ENCODE results near the gene SPHK1. TPM values are rescaled to one million over a fixed set of nuclear protein-coding genes. Genes with fewer than 3 reads are reported as not detected.

Gene SPHK1
- polyA plus RNA-seq, 1 of the 3 experiments (the other 2 are of a cell fraction): 12.3 TPM

DNA sequence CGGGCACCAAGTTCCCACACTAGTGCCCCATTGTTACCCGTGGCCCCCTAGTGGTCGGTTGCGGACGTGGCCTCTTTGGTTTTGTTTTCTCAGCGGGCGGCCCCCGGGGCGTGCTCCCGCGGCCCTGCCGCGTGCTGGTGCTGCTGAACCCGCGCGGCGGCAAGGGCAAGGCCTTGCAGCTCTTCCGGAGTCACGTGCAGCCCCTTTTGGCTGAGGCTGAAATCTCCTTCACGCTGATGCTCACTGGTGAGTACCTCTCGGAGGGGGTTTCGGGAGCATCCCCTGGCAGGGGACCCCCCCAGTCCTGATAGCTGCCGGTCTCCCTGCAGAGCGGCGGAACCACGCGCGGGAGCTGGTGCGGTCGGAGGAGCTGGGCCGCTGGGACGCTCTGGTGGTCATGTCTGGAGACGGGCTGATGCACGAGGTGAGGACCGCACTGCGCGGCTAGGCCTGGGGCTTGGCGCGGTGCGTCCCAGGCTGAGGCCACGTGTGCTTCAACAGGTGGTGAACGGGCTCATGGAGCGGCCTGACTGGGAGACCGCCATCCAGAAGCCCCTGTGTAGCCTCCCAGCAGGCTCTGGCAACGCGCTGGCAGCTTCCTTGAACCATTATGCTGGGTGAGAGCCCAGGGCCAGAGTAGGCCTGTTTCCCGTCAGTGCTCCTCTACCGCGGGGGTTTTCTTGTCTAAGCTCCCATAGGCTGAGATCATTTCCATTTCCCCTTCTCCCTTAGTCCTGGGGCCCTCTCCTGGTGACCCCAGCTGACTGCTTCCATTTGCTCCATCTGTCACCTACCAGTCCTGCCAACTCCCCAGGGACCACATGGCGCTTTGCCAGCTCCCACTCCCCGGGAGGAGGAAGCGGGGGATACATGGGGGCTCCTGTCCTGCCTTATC lies 1.7 kb downstream of the SPHK1 start (continued):
- TF ChIP-seq, protein P1, sequence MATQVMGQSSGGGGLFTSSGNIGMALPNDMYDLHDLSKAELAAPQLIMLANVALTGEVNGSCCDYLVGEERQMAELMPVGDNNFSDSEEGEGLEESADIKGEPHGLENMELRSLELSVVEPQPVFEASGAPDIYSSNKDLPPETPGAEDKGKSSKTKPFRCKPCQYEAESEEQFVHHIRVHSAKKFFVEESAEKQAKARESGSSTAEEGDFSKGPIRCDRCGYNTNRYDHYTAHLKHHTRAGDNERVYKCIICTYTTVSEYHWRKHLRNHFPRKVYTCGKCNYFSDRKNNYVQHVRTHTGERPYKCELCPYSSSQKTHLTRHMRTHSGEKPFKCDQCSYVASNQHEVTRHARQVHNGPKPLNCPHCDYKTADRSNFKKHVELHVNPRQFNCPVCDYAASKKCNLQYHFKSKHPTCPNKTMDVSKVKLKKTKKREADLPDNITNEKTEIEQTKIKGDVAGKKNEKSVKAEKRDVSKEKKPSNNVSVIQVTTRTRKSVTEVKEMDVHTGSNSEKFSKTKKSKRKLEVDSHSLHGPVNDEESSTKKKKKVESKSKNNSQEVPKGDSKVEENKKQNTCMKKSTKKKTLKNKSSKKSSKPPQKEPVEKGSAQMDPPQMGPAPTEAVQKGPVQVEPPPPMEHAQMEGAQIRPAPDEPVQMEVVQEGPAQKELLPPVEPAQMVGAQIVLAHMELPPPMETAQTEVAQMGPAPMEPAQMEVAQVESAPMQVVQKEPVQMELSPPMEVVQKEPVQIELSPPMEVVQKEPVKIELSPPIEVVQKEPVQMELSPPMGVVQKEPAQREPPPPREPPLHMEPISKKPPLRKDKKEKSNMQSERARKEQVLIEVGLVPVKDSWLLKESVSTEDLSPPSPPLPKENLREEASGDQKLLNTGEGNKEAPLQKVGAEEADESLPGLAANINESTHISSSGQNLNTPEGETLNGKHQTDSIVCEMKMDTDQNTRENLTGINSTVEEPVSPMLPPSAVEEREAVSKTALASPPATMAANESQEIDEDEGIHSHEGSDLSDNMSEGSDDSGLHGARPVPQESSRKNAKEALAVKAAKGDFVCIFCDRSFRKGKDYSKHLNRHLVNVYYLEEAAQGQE (IDR thresholded peaks at IDR 0.05; ENCODE audit: low read depth, low read length): no peak
- TF ChIP-seq SIN3A (IDR thresholded peaks at IDR 0.05; ENCODE audit: borderline replicate concordance, low read depth, low read length): no peak; the same call in 1 of the 2 replicates
- TF ChIP-seq MXI1 (IDR thresholded peaks at IDR 0.05; ENCODE audit: low read depth, low read length): no peak
- no peak for TF ChIP-seq EP300 (IDR thresholded peaks at IDR 0.05; ENCODE audit: borderline replicate concordance in 1 of 2, low read depth in 1 of 2, low read length in 1 of 2)
- TF ChIP-seq, protein P2, sequence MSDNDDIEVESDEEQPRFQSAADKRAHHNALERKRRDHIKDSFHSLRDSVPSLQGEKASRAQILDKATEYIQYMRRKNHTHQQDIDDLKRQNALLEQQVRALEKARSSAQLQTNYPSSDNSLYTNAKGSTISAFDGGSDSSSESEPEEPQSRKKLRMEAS (IDR thresholded peaks at IDR 0.05; ENCODE audit: low read depth): peak; percentile 86
- TF ChIP-seq, protein P3, sequence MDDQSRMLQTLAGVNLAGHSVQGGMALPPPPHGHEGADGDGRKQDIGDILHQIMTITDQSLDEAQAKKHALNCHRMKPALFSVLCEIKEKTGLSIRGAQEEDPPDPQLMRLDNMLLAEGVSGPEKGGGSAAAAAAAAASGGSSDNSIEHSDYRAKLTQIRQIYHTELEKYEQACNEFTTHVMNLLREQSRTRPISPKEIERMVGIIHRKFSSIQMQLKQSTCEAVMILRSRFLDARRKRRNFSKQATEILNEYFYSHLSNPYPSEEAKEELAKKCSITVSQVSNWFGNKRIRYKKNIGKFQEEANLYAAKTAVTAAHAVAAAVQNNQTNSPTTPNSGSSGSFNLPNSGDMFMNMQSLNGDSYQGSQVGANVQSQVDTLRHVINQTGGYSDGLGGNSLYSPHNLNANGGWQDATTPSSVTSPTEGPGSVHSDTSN (IDR thresholded peaks at IDR 0.05): no peak
- no peak for TF ChIP-seq TCF12 (IDR thresholded peaks at IDR 0.05)
- TF ChIP-seq YY1 (IDR thresholded peaks at IDR 0.05; ENCODE audit: low read depth): no peak
- 0 out of 2 replicates have a peak, but pooled peaks have one; percentile 24 for TF ChIP-seq FOXJ3 (CRISPR knock-in tag; IDR thresholded peaks at IDR 0.05)
- no peak for TF ChIP-seq RXRA (IDR thresholded peaks at IDR 0.05; ENCODE audit: borderline replicate concordance, low read depth)
- TF ChIP-seq SMC3 (IDR thresholded peaks at IDR 0.05; ENCODE audit: low read depth, low read length): peak; percentile 75

DNA sequence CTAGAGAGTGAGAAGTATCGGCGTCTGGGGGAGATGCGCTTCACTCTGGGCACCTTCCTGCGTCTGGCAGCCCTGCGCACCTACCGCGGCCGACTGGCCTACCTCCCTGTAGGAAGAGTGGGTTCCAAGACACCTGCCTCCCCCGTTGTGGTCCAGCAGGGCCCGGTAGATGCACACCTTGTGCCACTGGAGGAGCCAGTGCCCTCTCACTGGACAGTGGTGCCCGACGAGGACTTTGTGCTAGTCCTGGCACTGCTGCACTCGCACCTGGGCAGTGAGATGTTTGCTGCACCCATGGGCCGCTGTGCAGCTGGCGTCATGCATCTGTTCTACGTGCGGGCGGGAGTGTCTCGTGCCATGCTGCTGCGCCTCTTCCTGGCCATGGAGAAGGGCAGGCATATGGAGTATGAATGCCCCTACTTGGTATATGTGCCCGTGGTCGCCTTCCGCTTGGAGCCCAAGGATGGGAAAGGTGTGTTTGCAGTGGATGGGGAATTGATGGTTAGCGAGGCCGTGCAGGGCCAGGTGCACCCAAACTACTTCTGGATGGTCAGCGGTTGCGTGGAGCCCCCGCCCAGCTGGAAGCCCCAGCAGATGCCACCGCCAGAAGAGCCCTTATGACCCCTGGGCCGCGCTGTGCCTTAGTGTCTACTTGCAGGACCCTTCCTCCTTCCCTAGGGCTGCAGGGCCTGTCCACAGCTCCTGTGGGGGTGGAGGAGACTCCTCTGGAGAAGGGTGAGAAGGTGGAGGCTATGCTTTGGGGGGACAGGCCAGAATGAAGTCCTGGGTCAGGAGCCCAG lies 2.8 kb downstream of the SPHK1 start:
- DNase-seq: no peak
- H3K9me3 ChIP-seq: no peaks in the 10 kb centered on the region
- no peak overlapping the region for H3K27ac ChIP-seq (ENCODE audit: low read depth in 2 of 2, low read length in 1 of 2)
- no peaks in the 10 kb centered on the region for H3K9me2 ChIP-seq
- H3K36me3 ChIP-seq (replicated peaks in 1 of 2; ENCODE audit: control insufficient read depth in 1 of 2, insufficient read depth in 2 of 2, low read length in 1 of 2): peaks cover 5 to 14% of the 10 kb centered on the region in 2 experiments
- no peak for TF ChIP-seq YY1 (IDR thresholded peaks at IDR 0.05; ENCODE audit: low read depth)
- TF ChIP-seq, protein P4, sequence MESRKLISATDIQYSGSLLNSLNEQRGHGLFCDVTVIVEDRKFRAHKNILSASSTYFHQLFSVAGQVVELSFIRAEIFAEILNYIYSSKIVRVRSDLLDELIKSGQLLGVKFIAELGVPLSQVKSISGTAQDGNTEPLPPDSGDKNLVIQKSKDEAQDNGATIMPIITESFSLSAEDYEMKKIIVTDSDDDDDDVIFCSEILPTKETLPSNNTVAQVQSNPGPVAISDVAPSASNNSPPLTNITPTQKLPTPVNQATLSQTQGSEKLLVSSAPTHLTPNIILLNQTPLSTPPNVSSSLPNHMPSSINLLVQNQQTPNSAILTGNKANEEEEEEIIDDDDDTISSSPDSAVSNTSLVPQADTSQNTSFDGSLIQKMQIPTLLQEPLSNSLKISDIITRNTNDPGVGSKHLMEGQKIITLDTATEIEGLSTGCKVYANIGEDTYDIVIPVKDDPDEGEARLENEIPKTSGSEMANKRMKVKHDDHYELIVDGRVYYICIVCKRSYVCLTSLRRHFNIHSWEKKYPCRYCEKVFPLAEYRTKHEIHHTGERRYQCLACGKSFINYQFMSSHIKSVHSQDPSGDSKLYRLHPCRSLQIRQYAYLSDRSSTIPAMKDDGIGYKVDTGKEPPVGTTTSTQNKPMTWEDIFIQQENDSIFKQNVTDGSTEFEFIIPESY (IDR thresholded peaks at IDR 0.05; ENCODE audit: borderline replicate concordance, low read depth): no peak
- TF ChIP-seq RAD21 (IDR thresholded peaks at IDR 0.05; ENCODE audit: low read length): no peak
- peak; percentile 14; the same call in 1 of the 2 replicates for TF ChIP-seq POLR2AphosphoS5 (IDR thresholded peaks at IDR 0.05; ENCODE audit: low read depth, low read length)
- H3K27me3 ChIP-seq (ENCODE audit: insufficient read depth): no peaks in the 10 kb centered on the region
- H3K9ac ChIP-seq: no peak overlapping the region
- H4K20me1 ChIP-seq (ENCODE audit: insufficient read depth): peaks cover 22% of the 10 kb centered on the region; the same call in 1 of the 2 replicates
- no peak overlapping the region for H3K4me2 ChIP-seq
- CTCF ChIA-PET: interaction anchor here (1.0 to 13.8 kb wide), 32 partner anchors 9 to 373 kb away, joined by 3 to 312 read pairs (median 16); partner anchors contain the start of genes AANAT, EXOC7, PRPSAP1 and QRICH2
- H2AFZ ChIP-seq (ENCODE audit: low read depth): no peak overlapping the region
- H3K79me2 ChIP-seq (ENCODE audit: insufficient read depth): peaks cover 28% of the 10 kb centered on the region; the same call in 1 of the 2 replicates
- peaks cover 16% of the 10 kb centered on the region for H3F3A ChIP-seq (replicated peaks; ENCODE audit: insufficient read depth)
- H3K4me1 ChIP-seq (ENCODE audit: control insufficient read depth in 1 of 2, insufficient read depth in 2 of 2, low read depth in 1 of 2, low read length in 1 of 2): peaks cover 0 to 40% of the 10 kb centered on the region in 2 experiments; a peak in 1 of 4 replicates
- no peak overlapping the region for H3K4me3 ChIP-seq (ENCODE audit: low read depth in 2 of 2, low read length in 1 of 2)
- 94% methylated on average over 26 of the region's 31 CpGs for WGBS (ENCODE audit: low lambda C conversion rate)
- POLR2A ChIA-PET: interaction anchor here (1.1 to 5.0 kb wide), 2 partner anchors 11 to 34 kb away, joined by 3 to 39 read pairs; partner anchors contain the start of gene PRPSAP1
